ENCODE data around the gene RBFOX1.

Gene RBFOX1

DNA sequence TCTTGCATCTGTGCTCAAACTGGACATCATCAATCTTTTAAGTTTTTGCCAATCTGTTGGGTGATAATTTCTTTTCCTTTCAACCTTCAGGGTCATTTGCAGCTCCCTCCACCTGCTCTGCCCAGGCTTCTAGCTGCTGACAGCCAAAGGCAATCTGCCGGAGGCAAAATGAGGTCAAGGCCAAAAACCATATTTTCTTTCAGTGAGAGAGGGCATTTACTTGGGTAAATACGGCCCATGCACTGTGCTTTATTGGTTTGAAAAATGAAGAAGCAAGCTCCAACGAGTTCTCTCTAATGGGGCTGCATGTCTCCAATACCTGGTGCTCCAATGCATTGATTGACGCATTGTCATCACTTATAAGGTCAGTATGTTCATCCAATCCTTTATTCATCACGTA, 23.1 kb downstream of the RBFOX1 start:
- TF ChIP-seq, protein P1, sequence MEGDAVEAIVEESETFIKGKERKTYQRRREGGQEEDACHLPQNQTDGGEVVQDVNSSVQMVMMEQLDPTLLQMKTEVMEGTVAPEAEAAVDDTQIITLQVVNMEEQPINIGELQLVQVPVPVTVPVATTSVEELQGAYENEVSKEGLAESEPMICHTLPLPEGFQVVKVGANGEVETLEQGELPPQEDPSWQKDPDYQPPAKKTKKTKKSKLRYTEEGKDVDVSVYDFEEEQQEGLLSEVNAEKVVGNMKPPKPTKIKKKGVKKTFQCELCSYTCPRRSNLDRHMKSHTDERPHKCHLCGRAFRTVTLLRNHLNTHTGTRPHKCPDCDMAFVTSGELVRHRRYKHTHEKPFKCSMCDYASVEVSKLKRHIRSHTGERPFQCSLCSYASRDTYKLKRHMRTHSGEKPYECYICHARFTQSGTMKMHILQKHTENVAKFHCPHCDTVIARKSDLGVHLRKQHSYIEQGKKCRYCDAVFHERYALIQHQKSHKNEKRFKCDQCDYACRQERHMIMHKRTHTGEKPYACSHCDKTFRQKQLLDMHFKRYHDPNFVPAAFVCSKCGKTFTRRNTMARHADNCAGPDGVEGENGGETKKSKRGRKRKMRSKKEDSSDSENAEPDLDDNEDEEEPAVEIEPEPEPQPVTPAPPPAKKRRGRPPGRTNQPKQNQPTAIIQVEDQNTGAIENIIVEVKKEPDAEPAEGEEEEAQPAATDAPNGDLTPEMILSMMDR (IDR thresholded peaks at IDR 0.05; ENCODE audit: borderline replicate concordance, insufficient read depth, low read depth, low read length): no peak
- H3K4me3 ChIP-seq (ENCODE audit: low read depth, low read length): no peak overlapping the region

DNA sequence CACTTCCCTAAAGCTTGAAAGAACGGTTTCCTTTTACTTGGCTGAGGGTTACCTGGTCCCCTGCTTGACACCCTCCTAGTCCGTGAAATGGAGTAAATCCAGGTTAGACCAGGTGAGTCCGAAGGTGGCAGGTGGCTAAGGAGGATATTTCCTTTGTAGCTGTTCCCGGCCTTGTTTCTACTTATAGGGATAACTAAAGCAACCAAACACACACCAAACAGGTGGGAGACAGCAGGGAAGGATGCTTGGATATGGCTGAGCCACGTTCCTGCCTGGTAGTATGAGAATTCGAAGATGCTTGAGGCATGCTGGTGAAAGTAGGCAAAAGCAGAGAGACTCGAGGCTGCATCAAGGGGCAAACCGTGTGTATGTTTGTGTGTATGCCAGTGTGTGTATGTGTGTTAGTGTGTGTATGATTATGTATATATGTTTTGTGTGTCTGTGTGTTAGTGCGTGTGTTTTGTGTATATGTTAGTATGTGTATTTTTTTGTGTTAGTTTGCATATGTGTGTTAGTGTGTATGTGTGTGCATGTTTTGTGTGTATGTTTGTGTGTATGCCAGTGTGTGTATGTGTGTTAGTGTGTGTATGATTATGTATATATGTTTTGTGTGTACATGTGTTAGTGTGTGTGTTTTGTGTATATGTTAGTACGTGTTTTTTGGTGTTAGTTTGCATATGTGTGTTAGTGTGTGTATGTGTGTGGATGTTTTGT, 28.9 kb downstream of the RBFOX1 start:
- TF ChIP-seq, protein P1 (IDR thresholded peaks at IDR 0.05; ENCODE audit: borderline replicate concordance, insufficient read depth, low read depth, low read length): no peak
- no peak overlapping the region for H3K4me3 ChIP-seq (ENCODE audit: low read depth, low read length)

DNA sequence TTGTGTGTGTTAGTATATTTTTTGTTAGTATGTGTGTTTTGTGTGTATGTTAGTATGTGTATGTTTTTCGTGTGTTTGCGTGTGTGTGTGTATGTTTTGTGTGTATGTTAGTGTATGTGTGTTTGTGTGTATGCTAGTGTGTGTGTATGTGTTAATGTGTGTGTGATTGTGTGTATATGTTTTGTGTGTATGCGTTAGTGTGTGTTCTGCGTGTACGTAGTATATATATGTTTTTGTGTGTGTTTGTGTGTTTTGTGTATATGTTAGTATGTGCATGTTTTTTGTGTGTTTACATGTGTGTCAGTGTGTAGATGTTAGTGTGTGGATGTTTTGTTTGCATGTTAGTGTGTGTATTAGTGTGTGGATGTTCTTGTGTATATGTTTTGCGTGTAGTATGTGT, 29.6 kb downstream of the RBFOX1 start:
- TF ChIP-seq, protein P1 (IDR thresholded peaks at IDR 0.05; ENCODE audit: borderline replicate concordance, insufficient read depth, low read depth, low read length): no peak
- H3K4me3 ChIP-seq (ENCODE audit: low read depth, low read length): no peak overlapping the region

DNA sequence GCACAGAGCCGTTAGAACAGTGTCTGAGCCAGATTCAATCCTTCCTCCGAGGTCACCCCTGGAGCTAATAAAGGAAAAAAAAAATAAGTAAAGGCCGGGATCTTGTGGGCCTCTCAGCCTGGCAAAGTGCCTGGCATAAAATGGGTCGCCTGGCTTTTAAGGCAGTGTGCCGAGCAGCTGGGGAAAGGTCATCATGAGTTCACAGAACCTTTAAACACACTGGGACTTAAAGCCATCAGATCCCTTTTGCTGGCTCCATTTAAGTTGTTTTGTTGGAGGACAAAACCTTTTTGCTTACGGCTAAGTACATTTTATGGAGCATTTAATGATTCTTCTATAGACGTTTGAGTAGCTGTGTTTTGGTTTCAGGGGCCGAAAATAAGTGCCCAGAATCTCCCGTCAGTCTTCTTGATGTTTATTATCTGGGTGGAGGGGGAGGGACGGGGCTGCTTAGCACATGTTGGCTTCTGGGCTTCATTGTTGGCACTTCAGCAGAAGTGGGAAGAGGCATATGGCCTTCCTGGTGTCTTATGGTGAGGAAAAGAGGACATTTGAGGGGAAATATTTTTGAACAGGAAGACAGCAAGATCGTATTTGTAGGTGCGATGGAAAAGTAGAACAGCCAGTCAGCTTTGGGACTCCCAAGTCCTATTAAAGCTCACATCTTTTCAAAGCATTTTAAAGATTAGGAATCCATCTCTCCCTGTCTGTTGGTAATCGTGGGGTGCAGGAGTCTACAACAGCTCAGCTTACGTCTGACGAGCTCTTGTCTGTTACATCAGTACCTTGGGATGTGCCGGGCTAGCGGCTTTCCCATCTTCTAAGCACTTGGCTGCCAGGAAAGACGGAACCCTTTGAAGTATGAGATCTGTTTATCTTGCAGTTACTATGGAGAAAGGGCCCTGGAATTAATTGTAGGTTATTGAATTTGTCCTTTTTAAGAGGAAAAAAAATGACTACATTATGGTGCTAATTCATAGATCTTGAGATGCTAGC, 31.1 kb downstream of the RBFOX1 start:
- H3K4me3 ChIP-seq (ENCODE audit: low read depth, low read length): no peak overlapping the region
- TF ChIP-seq, protein P1 (IDR thresholded peaks at IDR 0.05; ENCODE audit: borderline replicate concordance, insufficient read depth, low read depth, low read length): no peak

DNA sequence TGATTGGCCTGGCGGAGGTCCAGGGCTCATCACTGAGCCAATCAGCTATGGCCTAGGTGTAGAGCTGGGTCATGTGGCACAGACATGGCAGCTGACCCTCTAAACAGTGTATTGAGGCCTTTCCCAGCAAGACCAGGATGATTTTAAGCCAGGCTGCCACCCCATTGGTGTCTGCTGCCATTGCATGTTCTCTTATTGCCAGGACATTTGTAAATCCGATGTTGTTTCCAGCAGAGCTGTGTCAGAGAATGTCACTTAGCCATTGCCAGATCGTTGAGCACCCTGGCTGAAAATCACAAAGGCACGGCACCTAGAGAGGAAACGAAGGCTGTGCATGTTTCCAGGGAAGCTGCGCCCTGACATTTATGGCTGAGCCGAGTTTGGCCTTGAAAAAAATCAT, 33.4 kb downstream of the RBFOX1 start:
- TF ChIP-seq, protein P1 (IDR thresholded peaks at IDR 0.05; ENCODE audit: borderline replicate concordance, insufficient read depth, low read depth, low read length): no peak

DNA sequence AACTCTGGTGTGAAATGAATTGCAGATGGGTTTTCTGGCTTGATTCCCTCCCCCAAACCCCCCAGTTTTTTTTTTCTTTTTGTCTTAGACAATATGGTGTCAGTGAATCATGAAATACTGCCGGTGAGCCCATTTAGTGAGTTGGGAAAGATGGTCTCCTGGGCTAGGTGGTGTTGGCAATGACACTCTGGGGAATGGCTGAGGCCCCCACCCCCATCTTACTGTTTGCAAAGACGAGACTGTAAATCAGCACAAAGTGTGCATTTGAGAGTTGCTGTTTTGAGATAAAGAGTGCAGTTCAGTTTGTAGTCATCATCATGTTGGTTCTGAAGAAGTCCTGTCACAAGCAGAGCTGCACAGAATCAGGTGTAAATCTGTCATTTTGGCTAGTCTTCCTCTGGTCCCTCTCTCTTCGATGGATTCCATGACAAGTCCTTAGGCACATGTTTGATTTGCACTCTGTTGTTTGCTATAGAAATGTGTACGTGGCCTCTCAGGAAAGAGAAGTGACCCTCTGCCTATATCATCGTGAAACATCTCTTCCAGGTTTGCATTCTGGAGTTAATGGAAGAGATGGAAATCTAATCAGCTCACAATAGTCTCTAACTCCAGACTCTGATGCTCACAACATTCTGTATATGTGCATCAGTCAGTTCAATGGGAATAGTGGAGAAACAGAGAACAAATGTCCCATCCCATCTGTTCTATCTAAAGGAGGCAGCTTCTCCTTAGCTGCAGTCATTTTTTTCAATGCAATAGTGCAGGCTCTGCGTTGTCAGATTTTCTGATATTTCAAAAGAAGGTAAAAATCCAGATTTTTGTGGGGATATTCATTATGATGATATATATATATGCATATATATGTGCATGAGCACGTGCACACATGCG, 34.6 kb downstream of the RBFOX1 start:
- TF ChIP-seq, protein P1 (IDR thresholded peaks at IDR 0.05; ENCODE audit: borderline replicate concordance, insufficient read depth, low read depth, low read length): no peak
- H3K4me3 ChIP-seq (ENCODE audit: low read depth, low read length): no peak overlapping the region

More for the DNA sequence above, 33.4 kb downstream of the RBFOX1 start:
- H3K4me3 ChIP-seq (ENCODE audit: low read depth, low read length): no peak overlapping the region
